ENCODE results near the gene ATF7IP2.

GRCh38 chr16:10387188-10387617 is 1.3 kb downstream of the ATF7IP2 start:
- TF ChIP-seq CTCF (IDR thresholded peaks at IDR 0.05) = no peak
- TF ChIP-seq POLR2A (IDR thresholded peaks at IDR 0.05) = no peak
